Stimulated activated CD4-positive, alpha-beta T cell treated with anti-CD3 and anti-CD28 coated beads, Interleukin-2, amount 100 ng/mL, for 4 hours (primary cell): ENCODE data around the gene PFDN6.

Experiments
- DNase-seq: peaks from one replicate; pipeline ENCODE4 v3.0.0-alpha.2; 2020; ENCODE audit warnings: low read depth

PFDN6 gene

GRCh38 chr6:33317419-33317668 is 27.9 kb downstream of the PFDN6 start:
- DNase-seq: no peak

GRCh38 chr6:33317669-33318425 is 28.4 kb downstream of the PFDN6 start, which contains the start of gene ZBTB22:
ZBTB22 (minus strand) TSS chr6:33317744; CDS start chr6:33316916, 828 bp downstream.
- peak; percentile 89 for DNase-seq

- DNase-seq: no peak
These were observed 29.1 kb downstream of the PFDN6 start for GRCh38 chr6:33318426-33319073.

GRCh38 chr6:33319939-33320314 is 30.5 kb downstream of the PFDN6 start:
- DNase-seq: no peak

- DNase-seq: no peak
These were observed 31.1 kb downstream of the PFDN6 start for GRCh38 chr6:33320315-33321181.

- no peak for DNase-seq
These were observed 31.8 kb downstream of the PFDN6 start for GRCh38 chr6:33321227-33321626.

- no peak for DNase-seq
These were observed 34.2 kb downstream of the PFDN6 start for GRCh38 chr6:33323623-33323948.

- no peak for DNase-seq
These were observed 34.7 kb downstream of the PFDN6 start for GRCh38 chr6:33324125-33324524.

- no peak for DNase-seq
These were observed 39.7 kb downstream of the PFDN6 start for GRCh38 chr6:33329058-33329457.

GRCh38 chr6:33330736-33331135 is 41.3 kb downstream of the PFDN6 start:
- DNase-seq: no peak

GRCh38 chr6:33333666-33334065 is 44.3 kb downstream of the PFDN6 start:
- DNase-seq: no peak

- DNase-seq: no peak
These were observed 46.5 kb downstream of the PFDN6 start for GRCh38 chr6:33335916-33336315.

GRCh38 chr6:33336495-33336894 is 47.1 kb downstream of the PFDN6 start:
- no peak for DNase-seq

GRCh38 chr6:33339193-33339592 is 49.8 kb downstream of the PFDN6 start:
- DNase-seq: no peak
